BLaER1 treated with 17β-estradiol and CSF1 and Interleukin-3, amounts not matched to agents 10 nM and 100 nM (cell line): ENCODE results near the gene C1QTNF9B.
A peak's percentile ranks its signal among the peaks of the same experiment; 100 is the strongest.
"Not testable (repeated sequence)": the region's sequence is repeated elsewhere in the genome, so short reads cannot be mapped to it uniquely, and the experiment has no call there.

Experiments used
- H3K27ac ChIP-seq, 11 experiments: shearing (Covaris generic); formaldehyde crosslinking; 2 replicates each; pipeline ENCODE4 v1.8.1; 2022
- H3K27me3 ChIP-seq, 11 experiments: shearing (Covaris generic); formaldehyde crosslinking; 2 replicates each; pipeline ENCODE4 v1.8.1; 2022
- H3K36me3 ChIP-seq, 11 experiments: shearing (Covaris generic); formaldehyde crosslinking; 2 replicates each; pipeline ENCODE4 v1.8.1; 2022
- H3K4me1 ChIP-seq, 10 experiments: shearing (Covaris generic); formaldehyde crosslinking; 2 replicates each; pipeline ENCODE4 v1.8.1; 2022
- H3K4me2 ChIP-seq, 11 experiments: shearing (Covaris generic); formaldehyde crosslinking; 2 replicates each; pipeline ENCODE4 v1.8.1; 2022
- H3K4me3 ChIP-seq, 10 experiments: shearing (Covaris generic); formaldehyde crosslinking; 2 replicates each; pipeline ENCODE4 v1.8.1; 2022
- H3K9ac ChIP-seq, 11 experiments: shearing (Covaris generic); formaldehyde crosslinking; 2 replicates each; pipeline ENCODE4 v1.8.1; 2022
- H3K9me3 ChIP-seq, 11 experiments: shearing (Covaris generic); formaldehyde crosslinking; replicated peaks in 1 of 11; 2 replicates each; pipeline ENCODE4 v1.8.1; 2022
- H4K20me1 ChIP-seq, 11 experiments: shearing (Covaris generic); formaldehyde crosslinking; 2 replicates each; pipeline ENCODE4 v1.8.1; 2022
- Cebpa-rat ChIP-seq, 11 experiments: shearing (Covaris generic); IDR thresholded peaks; 2 replicates each; pipeline ENCODE4 v1.8.1; 2022

The C1QTNF9B gene

DNA sequence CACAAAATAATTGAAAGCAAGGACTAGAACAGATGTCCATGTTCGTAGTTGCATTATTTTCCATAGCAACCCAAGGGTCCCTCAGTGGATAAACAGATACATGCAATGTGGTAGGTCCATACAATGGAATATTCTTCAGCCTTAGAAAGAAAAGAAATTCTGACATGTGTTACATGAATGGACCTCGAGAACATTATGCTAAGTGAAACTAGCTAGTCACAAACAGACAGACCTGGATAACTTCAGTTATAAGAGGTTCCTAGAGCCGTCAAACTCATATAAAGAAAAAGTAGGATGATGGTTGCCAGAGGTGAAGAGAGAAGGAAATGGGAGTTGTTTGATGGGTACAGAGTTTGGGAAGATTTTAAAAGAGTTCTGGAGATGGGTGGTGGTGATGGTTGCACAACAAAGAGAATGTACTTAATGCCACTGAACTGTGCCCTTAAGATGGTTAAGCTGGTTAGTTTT lies at the start of gene C1QTNF9B:
TSS of gene C1QTNF9B (minus strand) at position 51 of the 468 bp plus-strand sequence.
- not testable (repeated sequence) for H3K9me3 ChIP-seq, H3K27me3 ChIP-seq, H3K4me2 ChIP-seq, H3K4me1 ChIP-seq, H4K20me1 ChIP-seq, H3K9ac ChIP-seq, H3K4me3 ChIP-seq, H3K27ac ChIP-seq, H3K36me3 ChIP-seq

DNA sequence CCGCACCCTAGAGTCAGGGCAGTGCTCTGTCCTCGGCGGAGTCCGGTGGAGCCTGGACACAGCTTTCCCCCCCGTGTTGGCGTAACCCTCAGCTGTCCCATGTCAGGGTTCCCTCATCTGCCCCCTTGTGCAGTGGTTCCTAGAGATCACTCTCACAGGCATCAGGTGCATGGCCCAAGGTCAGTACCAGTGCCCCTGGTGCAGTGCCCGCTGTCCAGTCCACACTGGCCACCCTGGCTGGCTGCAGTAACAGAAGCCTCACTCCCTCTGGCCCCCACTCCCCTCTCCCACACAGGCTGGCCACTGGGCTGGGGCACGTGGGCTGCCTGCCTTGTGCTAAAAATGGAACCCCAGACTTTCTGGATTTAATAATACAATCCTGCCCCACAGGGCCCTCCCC lies 49.6 kb upstream of the C1QTNF9B start:
- Histone ChIP-seq H4K20me1 (no peaks in the 10 kb centered on the region; a peak in 1 of 22 replicates), H3K4me2 (no peak overlapping the region), H3K4me1 (no peaks in the 10 kb centered on the region), H3K27me3 (no peaks in the 10 kb centered on the region), H3K4me3 (no peak overlapping the region), H3K36me3 (no peaks in the 10 kb centered on the region), H3K9ac (no peak overlapping the region), H3K27ac (no peak overlapping the region), H3K9me3 (peaks cover 0 to under 1% (median 0%) of the 10 kb centered on the region in 11 experiments; a peak in 1 of 22 replicates)
- TF ChIP-seq Cebpa-rat (IDR thresholded peaks at IDR 0.05): no peak

- TF ChIP-seq Cebpa-rat (IDR thresholded peaks at IDR 0.05): no peak
- no peak overlapping the region for H3K4me2 ChIP-seq
- no peaks in the 10 kb centered on the region for H3K36me3 ChIP-seq
- H3K27ac ChIP-seq: no peak overlapping the region
- no peak overlapping the region for H3K4me3 ChIP-seq
- H3K4me1 ChIP-seq: no peaks in the 10 kb centered on the region
- no peaks in the 10 kb centered on the region; a peak in 1 of 22 replicates for H4K20me1 ChIP-seq
- no peaks in the 10 kb centered on the region for H3K27me3 ChIP-seq
- no peaks in the 10 kb centered on the region for H3K9me3 ChIP-seq
- H3K9ac ChIP-seq: no peak overlapping the region
Measured at GRCh38 chr13:23946067-23946466, 48.8 kb upstream of the C1QTNF9B start.

- Histone ChIP-seq H3K4me1 (no peaks in the 10 kb centered on the region), H3K4me3 (no peak overlapping the region), H3K27ac (no peak overlapping the region), H3K4me2 (no peak overlapping the region), H3K36me3 (no peaks in the 10 kb centered on the region), H3K9ac (no peak overlapping the region), H4K20me1 (no peaks in the 10 kb centered on the region; a peak in 1 of 22 replicates), H3K27me3 (no peaks in the 10 kb centered on the region), H3K9me3 (no peaks in the 10 kb centered on the region)
- no peak for TF ChIP-seq Cebpa-rat (IDR thresholded peaks at IDR 0.05)
Measured at GRCh38 chr13:23945612-23946011, 48.3 kb upstream of the C1QTNF9B start.

DNA sequence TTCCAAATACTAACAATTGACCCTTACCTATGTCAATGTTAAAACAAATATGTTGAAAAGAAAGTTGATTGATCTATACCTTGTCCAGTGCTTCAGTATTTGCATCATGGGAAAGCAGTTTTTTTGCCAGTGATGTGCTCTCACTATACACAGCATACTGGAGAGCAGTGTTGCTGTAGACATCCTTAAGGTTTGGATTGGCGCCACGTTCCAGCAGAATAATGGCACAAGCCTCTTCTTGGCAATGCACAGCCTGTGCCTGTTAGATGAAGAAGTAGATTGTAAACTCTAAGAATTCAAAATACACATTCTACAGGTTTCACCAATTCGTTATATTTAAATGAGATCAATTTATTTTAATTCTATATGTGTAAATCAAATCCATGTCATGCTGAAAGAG lies 43.9 kb upstream of the C1QTNF9B start:
- H4K20me1 ChIP-seq: no peaks in the 10 kb centered on the region; a peak in 1 of 22 replicates
- no peaks in the 10 kb centered on the region for H3K4me1 ChIP-seq
- H3K36me3 ChIP-seq: no peaks in the 10 kb centered on the region
- no peaks in the 10 kb centered on the region for H3K27me3 ChIP-seq
- no peak overlapping the region for H3K4me2 ChIP-seq
- no peak for TF ChIP-seq Cebpa-rat (IDR thresholded peaks at IDR 0.05)
- no peak overlapping the region for H3K9ac ChIP-seq
- peaks cover 0 to 14% (median 0%) of the 10 kb centered on the region in 11 experiments; a peak in 3 of 22 replicates for H3K9me3 ChIP-seq
- no peak overlapping the region for H3K4me3 ChIP-seq
- H3K27ac ChIP-seq: no peak overlapping the region

- H3K9me3 ChIP-seq: peaks cover 0 to 14% (median 0%) of the 10 kb centered on the region in 11 experiments; a peak in 3 of 22 replicates
- not testable (repeated sequence) for H3K4me2 ChIP-seq, H3K27me3 ChIP-seq, H3K27ac ChIP-seq, H3K9ac ChIP-seq, H3K4me3 ChIP-seq, H3K36me3 ChIP-seq, H4K20me1 ChIP-seq, H3K4me1 ChIP-seq
Measured at GRCh38 chr13:23939666-23940065, 42.4 kb upstream of the C1QTNF9B start.

GRCh38 chr13:23934520-23934919 lies 37.2 kb upstream of the C1QTNF9B start:
- H3K9me3 ChIP-seq: peaks cover 0 to 12% (median 0%) of the 10 kb centered on the region in 11 experiments; a peak in 3 of 22 replicates
- no peaks in the 10 kb centered on the region for H4K20me1 ChIP-seq
- H3K4me2 ChIP-seq: no peak overlapping the region
- no peaks in the 10 kb centered on the region for H3K4me1 ChIP-seq
- no peak for TF ChIP-seq Cebpa-rat (IDR thresholded peaks at IDR 0.05)
- H3K27me3 ChIP-seq: no peaks in the 10 kb centered on the region
- no peak overlapping the region for H3K4me3 ChIP-seq
- H3K36me3 ChIP-seq: no peaks in the 10 kb centered on the region
- no peak overlapping the region for H3K27ac ChIP-seq
- H3K9ac ChIP-seq: no peak overlapping the region

DNA sequence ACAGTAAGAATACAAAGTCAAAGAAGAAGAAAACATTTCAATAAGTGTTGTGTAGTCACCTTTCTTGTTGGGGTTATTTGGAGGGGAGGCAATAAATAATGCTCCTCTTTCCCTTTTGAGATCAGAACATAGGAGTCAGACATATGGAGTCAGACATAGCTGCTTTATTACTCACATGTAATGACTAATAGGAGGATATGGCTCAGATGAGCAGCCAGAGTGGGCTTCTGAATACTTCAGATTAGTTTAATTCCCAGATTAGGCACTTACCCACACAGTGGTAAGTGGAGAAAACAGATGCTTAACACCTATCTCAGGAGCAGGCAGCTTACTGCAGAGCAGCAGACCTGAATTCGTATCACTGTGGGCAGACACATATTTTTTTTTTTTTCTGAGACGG lies 31.7 kb upstream of the C1QTNF9B start:
- no peak overlapping the region for H3K4me2 ChIP-seq

GRCh38 chr13:23923031-23923430 lies 25.7 kb upstream of the C1QTNF9B start:
- Histone ChIP-seq H3K9ac (no peak overlapping the region), H3K36me3 (no peaks in the 10 kb centered on the region), H4K20me1 (no peaks in the 10 kb centered on the region), H3K9me3 (peaks cover 0 to 2% (median 0%) of the 10 kb centered on the region in 11 experiments; a peak in 1 of 22 replicates), H3K4me3 (no peak overlapping the region), H3K27me3 (no peaks in the 10 kb centered on the region), H3K4me1 (peaks cover 0 to 15% (median 9%) of the 10 kb centered on the region in 10 experiments; a peak in 9 of 20 replicates), H3K4me2 (peak overlapping the region in 5 of 11 experiments; percentile 14 to 57 (median 28); a peak in 6 of 22 replicates), H3K27ac (peak overlapping the region in 1 of 11 experiments; percentile 24; a peak in 1 of 22 replicates)
- TF ChIP-seq Cebpa-rat (IDR thresholded peaks at IDR 0.05): no peak

More for the DNA sequence above, 31.7 kb upstream of the C1QTNF9B start:
- Histone ChIP-seq H3K36me3 (no peaks in the 10 kb centered on the region), H3K4me1 (no peaks in the 10 kb centered on the region), H3K27ac (no peak overlapping the region), H4K20me1 (no peaks in the 10 kb centered on the region), H3K9me3 (no peaks in the 10 kb centered on the region), H3K27me3 (no peaks in the 10 kb centered on the region), H3K9ac (no peak overlapping the region), H3K4me3 (no peak overlapping the region)
- no peak for TF ChIP-seq Cebpa-rat (IDR thresholded peaks at IDR 0.05)
